Left lung (tissue), 10 donors: ENCODE results near the gene FMN1. TPM values are rescaled to one million over a fixed set of nuclear protein-coding genes. Genes with fewer than 3 reads are reported as not detected.

ENCODE experiments used
- ATAC-seq: fragments of 200-7000 bp; cut with Tn5 transposase; one replicate; pipeline ENCODE4 v1.9.1; 2020; ENCODE audit warnings: moderate library complexity
- DNase-seq, 4 donors: peaks; one replicate each; pipeline ENCODE4 v3.0.0-alpha.2; 2013 to 2020
- H3K27ac ChIP-seq, 2 donors: fragments of 200-600 bp; sonication (generic) in 1 of 2; one replicate each; pipeline versions ENCODE4 v1.5.0 to v1.8.0; 2020 to 2021
- H3K27me3 ChIP-seq, 2 donors: fragments of 200-600 bp; sonication (generic) in 1 of 2; one replicate each; pipeline versions ENCODE4 v1.5.0 to v1.8.0; 2020 to 2021
- H3K36me3 ChIP-seq, 2 donors: fragments of 200-600 bp; sonication (generic) in 1 of 2; one replicate each; pipeline versions ENCODE4 v1.5.0 to v1.8.0; 2020 to 2021
- H3K4me1 ChIP-seq, 2 donors: fragments of 200-600 bp; one replicate each; pipeline ENCODE4 v1.8.0; 2021
- H3K4me3 ChIP-seq, 2 donors: fragments of 200-600 bp; sonication (generic) in 1 of 2; one replicate each; pipeline versions ENCODE4 v1.5.0 to v1.8.0; 2020 to 2021; ENCODE audit warnings: mild to moderate bottlenecking in 1 of 2
- H3K9me3 ChIP-seq, 2 donors: fragments of 200-600 bp; sonication (generic) in 1 of 2; one replicate each; pipeline versions ENCODE4 v1.5.0 to v1.8.0; 2020 to 2021
- intact Hi-C, 2 donors: fragments of 100-400 bp; cut with DNase I; formaldehyde crosslinking; loops; one replicate each; pipeline versions ENCODE4 v1.11.2 to v1.14.2; 2022
- polyA plus RNA-seq, 6 donors: library from polyadenylated mRNA; unstranded; fragments of 120-200 nt; gene quantifications; one replicate each; pipeline ENCODE4 v1.2.1, GENCODE V29; 2013; ENCODE audit not compliant: insufficient read length in 6 of 6
- total RNA-seq, 2 donors: library from RNA; stranded (reverse); fragmentation: NEBNext Ultra II Directional; extraction: Animal tissue kit (Norgen Biotek cat#: 25700); gene quantifications; one replicate each; pipeline ENCODE4 v1.2.1, GENCODE V29; 2021
- TF ChIP-seq, protein P1 (sequence below), 2 donors: fragments of 200-600 bp; sonication (generic) in 1 of 2; IDR thresholded peaks; one replicate each; pipeline versions ENCODE4 v1.5.0 to v1.8.0; 2021; ENCODE audit warnings: antibody characterized with exemption in 2 of 2
- donor health status: DM: no; HTN: yes; CAD: no.
- donor health status: DM: no; HTN: no; CAD: no.

FMN1 gene
- total and polyA plus RNA-seq, 8 donors = 4.6 to 45.2 (median 8.4) TPM

- H3K27me3 ChIP-seq = no peaks in the 10 kb centered on the region
- H3K4me1 ChIP-seq = no peaks in the 10 kb centered on the region
- TF ChIP-seq, protein P1, sequence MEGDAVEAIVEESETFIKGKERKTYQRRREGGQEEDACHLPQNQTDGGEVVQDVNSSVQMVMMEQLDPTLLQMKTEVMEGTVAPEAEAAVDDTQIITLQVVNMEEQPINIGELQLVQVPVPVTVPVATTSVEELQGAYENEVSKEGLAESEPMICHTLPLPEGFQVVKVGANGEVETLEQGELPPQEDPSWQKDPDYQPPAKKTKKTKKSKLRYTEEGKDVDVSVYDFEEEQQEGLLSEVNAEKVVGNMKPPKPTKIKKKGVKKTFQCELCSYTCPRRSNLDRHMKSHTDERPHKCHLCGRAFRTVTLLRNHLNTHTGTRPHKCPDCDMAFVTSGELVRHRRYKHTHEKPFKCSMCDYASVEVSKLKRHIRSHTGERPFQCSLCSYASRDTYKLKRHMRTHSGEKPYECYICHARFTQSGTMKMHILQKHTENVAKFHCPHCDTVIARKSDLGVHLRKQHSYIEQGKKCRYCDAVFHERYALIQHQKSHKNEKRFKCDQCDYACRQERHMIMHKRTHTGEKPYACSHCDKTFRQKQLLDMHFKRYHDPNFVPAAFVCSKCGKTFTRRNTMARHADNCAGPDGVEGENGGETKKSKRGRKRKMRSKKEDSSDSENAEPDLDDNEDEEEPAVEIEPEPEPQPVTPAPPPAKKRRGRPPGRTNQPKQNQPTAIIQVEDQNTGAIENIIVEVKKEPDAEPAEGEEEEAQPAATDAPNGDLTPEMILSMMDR (IDR thresholded peaks at IDR 0.05) = no peak
- H3K9me3 ChIP-seq = no peaks in the 10 kb centered on the region
- no peak overlapping the region for H3K27ac ChIP-seq
- ATAC-seq (peak; percentile 73), DNase-seq (peak in 1 of 4 donors; percentile 40)
- H3K4me3 ChIP-seq = no peak overlapping the region
- peaks cover 0 to 4% of the 10 kb centered on the region in 2 donors for H3K36me3 ChIP-seq
- intact Hi-C loops = no loop called here
Measured at GRCh38 chr15:32965897-32966296, 228.6 kb downstream of the FMN1 start.

DNA sequence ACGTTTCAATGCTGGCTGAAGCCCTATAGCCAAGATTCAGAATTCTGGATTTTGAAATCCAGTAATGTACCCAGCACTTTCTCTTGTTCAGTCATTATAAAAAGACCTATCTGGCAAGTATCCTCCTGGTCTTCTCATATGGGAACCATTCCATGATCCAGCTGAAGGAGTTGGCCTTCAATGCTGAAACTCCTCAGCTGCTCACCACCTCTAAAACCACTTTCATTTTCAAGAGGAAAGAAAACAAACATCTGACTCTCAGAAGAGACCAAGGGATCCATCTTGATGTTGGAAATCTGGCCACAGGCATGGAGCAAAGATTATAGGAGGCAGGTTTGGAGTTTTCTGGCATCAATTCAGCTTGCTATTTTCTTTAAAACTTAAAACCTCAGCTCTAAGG lies 235.4 kb downstream of the FMN1 start:
- Histone ChIP-seq H3K36me3 (no peaks in the 10 kb centered on the region), H3K4me3 (no peak overlapping the region), H3K27me3 (no peaks in the 10 kb centered on the region), H3K9me3 (no peaks in the 10 kb centered on the region), H3K4me1 (no peaks in the 10 kb centered on the region), H3K27ac (no peak overlapping the region)
- intact Hi-C loops = no loop called here
- ATAC-seq = peak; percentile 61
- TF ChIP-seq, protein P1 (IDR thresholded peaks at IDR 0.05) = no peak
- DNase-seq = no peak

DNA sequence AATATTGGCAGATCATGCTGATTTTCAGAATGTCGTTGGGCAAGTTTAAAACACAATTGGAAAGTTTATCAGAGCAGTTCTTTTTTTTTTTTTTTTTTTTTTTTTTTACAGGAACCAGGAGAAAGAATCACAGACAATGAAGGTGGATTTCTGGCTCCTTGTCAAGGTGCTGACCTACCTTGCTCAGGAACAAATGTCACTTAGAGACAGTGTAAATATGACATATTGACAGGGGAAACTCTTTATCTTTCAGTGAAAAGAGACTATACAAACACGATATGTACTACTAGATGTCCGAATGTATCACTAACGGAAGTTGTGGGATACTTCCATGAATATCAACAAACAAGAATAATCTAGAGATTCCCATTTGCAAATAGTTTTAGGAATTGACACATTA lies 237.3 kb downstream of the FMN1 start:
- Histone ChIP-seq H3K9me3 (no peaks in the 10 kb centered on the region), H3K27me3 (no peaks in the 10 kb centered on the region), H3K4me3 (no peak overlapping the region), H3K4me1 (no peaks in the 10 kb centered on the region), H3K36me3 (no peaks in the 10 kb centered on the region), H3K27ac (no peak overlapping the region)
- ATAC-seq (no peak), DNase-seq (no peak)
- intact Hi-C loops = no loop called here
- TF ChIP-seq, protein P1 (IDR thresholded peaks at IDR 0.05) = no peak

DNA sequence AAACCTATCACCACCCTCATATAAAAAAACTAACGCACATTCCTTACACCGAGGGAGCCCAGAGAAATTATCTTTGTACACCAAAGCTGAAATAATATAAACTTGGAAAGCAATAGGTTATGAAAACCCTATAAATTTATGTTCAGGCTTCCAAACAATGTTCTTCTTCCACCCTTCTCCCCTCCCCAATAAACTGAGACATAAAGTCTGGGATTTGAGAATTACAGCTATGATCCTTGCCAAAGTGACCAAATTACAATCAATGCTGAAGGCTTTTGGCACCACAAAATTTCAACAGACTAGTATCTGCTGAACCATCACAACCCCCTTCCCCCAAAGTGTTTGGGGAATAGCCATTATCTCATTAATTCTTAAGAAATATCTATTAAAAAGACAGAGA lies 237.8 kb downstream of the FMN1 start:
- H3K36me3 ChIP-seq = no peaks in the 10 kb centered on the region
- H3K4me3 ChIP-seq = no peak overlapping the region
- DNase-seq (no peak), ATAC-seq (no peak)
- no peaks in the 10 kb centered on the region for H3K9me3 ChIP-seq
- no peaks in the 10 kb centered on the region for H3K27me3 ChIP-seq
- no peak overlapping the region for H3K27ac ChIP-seq
- intact Hi-C loops = no loop called here
- H3K4me1 ChIP-seq = no peaks in the 10 kb centered on the region
- TF ChIP-seq, protein P1 (IDR thresholded peaks at IDR 0.05) = no peak

- no peaks in the 10 kb centered on the region for H3K27me3 ChIP-seq
- no peaks in the 10 kb centered on the region for H3K36me3 ChIP-seq
- intact Hi-C loops = no loop called here
- H3K4me1 ChIP-seq = no peaks in the 10 kb centered on the region
- no peaks in the 10 kb centered on the region for H3K9me3 ChIP-seq
- TF ChIP-seq, protein P1 (IDR thresholded peaks at IDR 0.05) = peak; percentile 17 to 21
- ATAC-seq = peak; percentile 56
- DNase-seq = peak in 1 of 4 donors; percentile 26
- no peak overlapping the region for H3K4me3 ChIP-seq
- no peak overlapping the region for H3K27ac ChIP-seq
Measured at GRCh38 chr15:32956006-32956405, 238.5 kb downstream of the FMN1 start.
